ENCODE measurements around the gene ELF2. TPM values are rescaled to one million over a fixed set of nuclear protein-coding genes. Genes with fewer than 3 reads are reported as not detected.
"Not testable (repeated sequence)": the region's sequence is repeated elsewhere in the genome, so short reads cannot be mapped to it uniquely, and the experiment has no call there.

The ELF2 gene
- polyA plus RNA-seq, 4 donors: 8.1 to 43.3 (median 12.4) TPM

- Histone ChIP-seq H3K36me3 (ENCODE audit: control insufficient read depth in 3 of 3, insufficient read depth in 2 of 3, low read depth in 1 of 3, low read length in 3 of 3) (peaks cover 0 to 8% (median 0%) of the 10 kb centered on the region in 3 donors), H3K4me1 (ENCODE audit: control insufficient read depth in 3 of 3, insufficient read depth in 2 of 3, low read depth in 1 of 3, low read length in 2 of 3) (no peaks in the 10 kb centered on the region), H3K9me3 (ENCODE audit: control insufficient read depth in 2 of 2, insufficient read depth in 1 of 2, low read depth in 1 of 2, low read length in 1 of 2) (no peaks in the 10 kb centered on the region), H3K27me3 (ENCODE audit: control insufficient read depth in 3 of 3, insufficient read depth in 3 of 3, low read length in 3 of 3) (no peaks in the 10 kb centered on the region), H3K27ac (ENCODE audit: low read depth in 1 of 3, low read length in 2 of 3) (no peak overlapping the region), H3K4me3 (ENCODE audit: low read depth in 1 of 3, low read length in 3 of 3) (no peak overlapping the region)
- FAIRE-seq (no peak), DNase-seq (no peak)
- WGBS, 3 donors: 88 to 97% (median 92%) methylated on average over 2 of the region's 2 CpGs
Observed at GRCh38 chr4:139123910-139124309, 53.1 kb downstream of the ELF2 start.

- Histone ChIP-seq H3K27me3 (ENCODE audit: control insufficient read depth in 3 of 3, insufficient read depth in 3 of 3, low read length in 3 of 3) (no peaks in the 10 kb centered on the region), H3K4me1 (ENCODE audit: control insufficient read depth in 3 of 3, insufficient read depth in 2 of 3, low read depth in 1 of 3, low read length in 2 of 3) (no peaks in the 10 kb centered on the region), H3K36me3 (ENCODE audit: control insufficient read depth in 3 of 3, insufficient read depth in 2 of 3, low read depth in 1 of 3, low read length in 3 of 3) (peaks cover 0 to 13% (median 3%) of the 10 kb centered on the region in 3 donors), H3K9me3 (ENCODE audit: control insufficient read depth in 2 of 2, insufficient read depth in 1 of 2, low read depth in 1 of 2, low read length in 1 of 2) (no peaks in the 10 kb centered on the region), H3K4me3 (ENCODE audit: low read depth in 1 of 3, low read length in 3 of 3) (no peak overlapping the region), H3K27ac (ENCODE audit: low read depth in 1 of 3, low read length in 2 of 3) (no peak overlapping the region)
- DNase-seq (no peak), FAIRE-seq (no peak)
- 81 to 85% (median 83%) methylated on average over 1 of the region's 1 CpG for WGBS, 3 donors
Observed at GRCh38 chr4:139118365-139118764, 58.7 kb downstream of the ELF2 start.

GRCh38 chr4:139115226-139115625, 61.8 kb downstream of the ELF2 start:
- DNase-seq (no peak), FAIRE-seq (no peak)
- Histone ChIP-seq H3K27ac (ENCODE audit: low read depth in 1 of 3, low read length in 2 of 3) (no peak overlapping the region), H3K9me3 (ENCODE audit: control insufficient read depth in 2 of 2, insufficient read depth in 1 of 2, low read depth in 1 of 2, low read length in 1 of 2) (no peaks in the 10 kb centered on the region), H3K4me3 (ENCODE audit: low read depth in 1 of 3, low read length in 3 of 3) (no peak overlapping the region), H3K36me3 (ENCODE audit: control insufficient read depth in 3 of 3, insufficient read depth in 2 of 3, low read depth in 1 of 3, low read length in 3 of 3) (peaks cover 0 to 8% (median 3%) of the 10 kb centered on the region in 3 donors), H3K4me1 (ENCODE audit: control insufficient read depth in 3 of 3, insufficient read depth in 2 of 3, low read depth in 1 of 3, low read length in 2 of 3) (no peaks in the 10 kb centered on the region), H3K27me3 (ENCODE audit: control insufficient read depth in 3 of 3, insufficient read depth in 3 of 3, low read length in 3 of 3) (no peaks in the 10 kb centered on the region)
- 98 to 99% (median 98%) methylated on average over 42 to 44 of the region's 44 CpGs for WGBS, 3 donors

GRCh38 chr4:139114795-139115194, 62.2 kb downstream of the ELF2 start:
- H3K27me3 ChIP-seq (ENCODE audit: control insufficient read depth in 3 of 3, insufficient read depth in 3 of 3, low read length in 3 of 3); H3K36me3 ChIP-seq (ENCODE audit: control insufficient read depth in 3 of 3, insufficient read depth in 2 of 3, low read depth in 1 of 3, low read length in 3 of 3); FAIRE-seq; DNase-seq; H3K4me1 ChIP-seq (ENCODE audit: control insufficient read depth in 3 of 3, insufficient read depth in 2 of 3, low read depth in 1 of 3, low read length in 2 of 3); H3K9me3 ChIP-seq (ENCODE audit: control insufficient read depth in 2 of 2, insufficient read depth in 1 of 2, low read depth in 1 of 2, low read length in 1 of 2); H3K27ac ChIP-seq (ENCODE audit: low read depth in 1 of 3, low read length in 2 of 3); H3K4me3 ChIP-seq (ENCODE audit: low read depth in 1 of 3, low read length in 3 of 3): not testable (repeated sequence)
- WGBS, 3 donors: 96 to 97% (median 96%) methylated on average over 12 to 18 of the region's 18 CpGs

DNA sequence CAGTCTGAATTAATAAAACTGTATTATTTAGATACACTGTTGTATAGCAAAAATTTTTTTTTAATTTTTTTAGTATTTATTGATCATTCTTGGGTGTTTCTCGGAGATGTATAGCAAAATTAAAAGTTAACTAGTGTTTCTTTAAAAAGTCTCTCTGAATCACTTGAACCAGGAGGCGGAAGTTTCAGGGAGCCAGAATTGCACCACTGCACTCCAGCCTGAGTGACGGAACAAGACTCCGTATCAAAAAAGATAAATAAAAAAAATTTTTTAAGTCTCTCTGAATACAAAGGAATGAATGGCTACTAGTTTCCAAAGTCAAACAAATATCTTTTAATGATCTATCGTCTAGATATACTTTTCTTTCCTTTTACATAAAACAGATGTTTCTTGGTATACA, 64.4 kb downstream of the ELF2 start:
- Histone ChIP-seq H3K36me3 (ENCODE audit: control insufficient read depth in 3 of 3, insufficient read depth in 2 of 3, low read depth in 1 of 3, low read length in 3 of 3) (peaks cover 1 to 8% (median 3%) of the 10 kb centered on the region in 3 donors), H3K9me3 (ENCODE audit: control insufficient read depth in 2 of 2, insufficient read depth in 1 of 2, low read depth in 1 of 2, low read length in 1 of 2) (no peaks in the 10 kb centered on the region), H3K27ac (ENCODE audit: low read depth in 1 of 3, low read length in 2 of 3) (no peak overlapping the region), H3K4me1 (ENCODE audit: control insufficient read depth in 3 of 3, insufficient read depth in 2 of 3, low read depth in 1 of 3, low read length in 2 of 3) (no peaks in the 10 kb centered on the region), H3K27me3 (ENCODE audit: control insufficient read depth in 3 of 3, insufficient read depth in 3 of 3, low read length in 3 of 3) (no peaks in the 10 kb centered on the region), H3K4me3 (ENCODE audit: low read depth in 1 of 3, low read length in 3 of 3) (no peak overlapping the region)
- 95 to 96% (median 95%) methylated on average over 5 of the region's 5 CpGs for WGBS, 3 donors
- FAIRE-seq (no peak), DNase-seq (no peak)

DNA sequence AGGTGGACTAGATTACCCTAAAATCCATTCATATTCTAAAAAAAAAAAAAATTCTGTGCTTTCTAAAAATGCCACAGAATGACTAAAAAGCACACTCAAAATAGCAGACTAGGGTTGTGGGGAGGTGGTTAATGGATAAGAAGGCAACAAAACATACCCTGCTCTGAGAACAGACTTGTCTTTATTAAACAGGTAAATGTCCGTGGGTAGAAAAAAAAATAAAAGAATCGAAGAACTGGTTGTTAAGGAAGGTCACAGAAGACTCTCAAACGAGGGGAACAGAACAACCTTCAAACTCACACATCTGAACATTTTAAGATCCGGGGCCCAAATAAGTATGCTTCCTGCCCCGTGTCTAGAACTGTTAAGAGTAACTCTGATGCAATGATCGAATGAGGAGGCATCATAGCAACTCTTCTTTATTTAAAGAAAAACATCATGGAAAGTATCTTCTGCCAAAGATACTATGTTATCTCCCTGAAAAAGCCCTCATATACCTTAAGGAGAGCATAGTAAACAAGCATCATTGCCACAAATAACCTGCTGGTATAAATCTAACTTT, 68.4 kb downstream of the ELF2 start:
- Histone ChIP-seq H3K36me3 (ENCODE audit: control insufficient read depth in 3 of 3, insufficient read depth in 2 of 3, low read depth in 1 of 3, low read length in 3 of 3) (peaks cover 0 to 1% (median 0%) of the 10 kb centered on the region in 3 donors), H3K27me3 (ENCODE audit: control insufficient read depth in 3 of 3, insufficient read depth in 3 of 3, low read length in 3 of 3) (no peaks in the 10 kb centered on the region), H3K9me3 (ENCODE audit: control insufficient read depth in 2 of 2, insufficient read depth in 1 of 2, low read depth in 1 of 2, low read length in 1 of 2) (no peaks in the 10 kb centered on the region), H3K27ac (ENCODE audit: low read depth in 1 of 3, low read length in 2 of 3) (no peak overlapping the region), H3K4me1 (ENCODE audit: control insufficient read depth in 3 of 3, insufficient read depth in 2 of 3, low read depth in 1 of 3, low read length in 2 of 3) (no peaks in the 10 kb centered on the region), H3K4me3 (ENCODE audit: low read depth in 1 of 3, low read length in 3 of 3) (no peak overlapping the region)
- WGBS, 3 donors: 86 to 89% (median 87%) methylated on average over 6 of the region's 6 CpGs
- DNase-seq (no peak), FAIRE-seq (no peak)

GRCh38 chr4:139099366-139099982, 77.5 kb downstream of the ELF2 start:
- no peak overlapping the region for H3K4me3 ChIP-seq (ENCODE audit: low read depth in 1 of 3, low read length in 3 of 3)
- WGBS, 3 donors: 4% methylated on average over 2 of the region's 2 CpGs
- H3K9me3 ChIP-seq (ENCODE audit: control insufficient read depth in 2 of 2, insufficient read depth in 1 of 2, low read depth in 1 of 2, low read length in 1 of 2): no peaks in the 10 kb centered on the region
- DNase-seq (peak; percentile 84 to 88), FAIRE-seq (peak; percentile 15)
- H3K27me3 ChIP-seq (ENCODE audit: control insufficient read depth in 3 of 3, insufficient read depth in 3 of 3, low read length in 3 of 3): no peaks in the 10 kb centered on the region
- no peaks in the 10 kb centered on the region for H3K36me3 ChIP-seq (ENCODE audit: control insufficient read depth in 3 of 3, insufficient read depth in 2 of 3, low read depth in 1 of 3, low read length in 3 of 3)
- no peaks in the 10 kb centered on the region for H3K4me1 ChIP-seq (ENCODE audit: control insufficient read depth in 3 of 3, insufficient read depth in 2 of 3, low read depth in 1 of 3, low read length in 2 of 3)
- no peak overlapping the region for H3K27ac ChIP-seq (ENCODE audit: low read depth in 1 of 3, low read length in 2 of 3)

DNA sequence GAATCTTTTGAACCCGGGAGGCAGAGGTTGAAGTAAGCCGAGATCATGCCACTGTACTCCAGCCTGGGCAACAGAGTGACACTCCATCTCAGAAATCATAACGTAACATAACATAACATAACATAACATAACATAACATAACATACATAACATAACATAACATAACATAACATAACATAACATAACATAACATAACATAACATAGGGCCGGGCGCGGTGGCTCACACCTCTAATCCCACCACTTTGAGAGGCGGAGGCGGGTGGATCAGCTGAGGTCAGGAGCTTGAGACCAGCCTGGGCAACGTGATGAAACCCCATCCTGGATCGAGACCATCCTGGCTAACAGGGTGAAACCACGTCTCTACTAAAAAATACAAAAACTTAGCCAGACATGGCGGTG, 84.7 kb downstream of the ELF2 start:
- no peaks in the 10 kb centered on the region for H3K27me3 ChIP-seq (ENCODE audit: control insufficient read depth in 3 of 3, insufficient read depth in 3 of 3, low read length in 3 of 3)
- H3K27ac ChIP-seq (ENCODE audit: low read depth in 1 of 3, low read length in 2 of 3): no peak overlapping the region
- H3K36me3 ChIP-seq (ENCODE audit: control insufficient read depth in 3 of 3, insufficient read depth in 2 of 3, low read depth in 1 of 3, low read length in 3 of 3): peaks cover 0 to 5% (median 2%) of the 10 kb centered on the region in 3 donors
- FAIRE-seq: no peak
- H3K9me3 ChIP-seq (ENCODE audit: control insufficient read depth in 2 of 2, insufficient read depth in 1 of 2, low read depth in 1 of 2, low read length in 1 of 2): no peaks in the 10 kb centered on the region
- H3K4me1 ChIP-seq (ENCODE audit: control insufficient read depth in 3 of 3, insufficient read depth in 2 of 3, low read depth in 1 of 3, low read length in 2 of 3): no peaks in the 10 kb centered on the region
- no peak overlapping the region for H3K4me3 ChIP-seq (ENCODE audit: low read depth in 1 of 3, low read length in 3 of 3)
- DNase-seq: no peak
- WGBS, 3 donors: 81 to 82% (median 82%) methylated on average over 12 of the region's 12 CpGs

DNA sequence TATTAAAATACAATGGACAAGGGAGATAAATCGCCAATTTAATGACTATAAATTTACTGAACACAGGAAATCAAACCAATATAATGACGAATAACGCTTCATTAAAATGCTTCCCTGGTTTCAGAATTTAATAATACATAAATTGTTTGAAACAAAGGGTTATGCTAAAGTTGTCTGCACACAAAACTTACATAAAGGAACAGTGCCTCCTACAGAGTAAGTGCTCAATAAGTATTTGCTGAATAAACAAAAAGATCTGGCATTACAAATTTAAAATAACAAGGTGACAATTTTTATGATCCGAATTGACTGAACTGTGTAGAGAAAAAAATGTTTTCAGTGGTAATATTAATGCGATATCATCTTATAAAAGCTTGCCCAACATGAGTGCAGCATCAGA, 91.9 kb downstream of the ELF2 start:
- 26 to 44% (median 37%) methylated on average over 5 of the region's 5 CpGs for WGBS, 3 donors
- Histone ChIP-seq H3K27ac (ENCODE audit: low read depth in 1 of 3, low read length in 2 of 3) (peak overlapping the region in 1 of 3 donors; percentile 98), H3K4me1 (ENCODE audit: control insufficient read depth in 3 of 3, insufficient read depth in 2 of 3, low read depth in 1 of 3, low read length in 2 of 3) (peaks cover 0 to 14% (median 0%) of the 10 kb centered on the region in 3 donors), H3K36me3 (ENCODE audit: control insufficient read depth in 3 of 3, insufficient read depth in 2 of 3, low read depth in 1 of 3, low read length in 3 of 3) (no peaks in the 10 kb centered on the region), H3K9me3 (ENCODE audit: control insufficient read depth in 2 of 2, insufficient read depth in 1 of 2, low read depth in 1 of 2, low read length in 1 of 2) (no peaks in the 10 kb centered on the region), H3K27me3 (ENCODE audit: control insufficient read depth in 3 of 3, insufficient read depth in 3 of 3, low read length in 3 of 3) (no peaks in the 10 kb centered on the region), H3K4me3 (ENCODE audit: low read depth in 1 of 3, low read length in 3 of 3) (peak overlapping the region in 1 of 3 donors; percentile 80)
- FAIRE-seq (no peak), DNase-seq (peak; percentile 24 to 27)
